ENCODE data around the gene SEPTIN5.

Gene SEPTIN5

GRCh38 chr22:19734837-19735382 is 20.6 kb downstream of the SEPTIN5 start:
- DNase-seq = no peak

GRCh38 chr22:19735665-19736510 is 21.6 kb downstream of the SEPTIN5 start:
- no peak for DNase-seq

GRCh38 chr22:19737846-19738663 is 23.8 kb downstream of the SEPTIN5 start:
- no peak for DNase-seq

GRCh38 chr22:19738664-19739447 is 24.6 kb downstream of the SEPTIN5 start:
- DNase-seq = no peak

- DNase-seq = no peak
Measured at GRCh38 chr22:19739448-19739895, 25.2 kb downstream of the SEPTIN5 start.

GRCh38 chr22:19739911-19740449 is 25.7 kb downstream of the SEPTIN5 start:
- DNase-seq = no peak

- DNase-seq = no peak
Measured at GRCh38 chr22:19740586-19740985, 26.3 kb downstream of the SEPTIN5 start.

- DNase-seq = no peak
Measured at GRCh38 chr22:19741053-19741452, 26.8 kb downstream of the SEPTIN5 start.

GRCh38 chr22:19742160-19743066 is 28.1 kb downstream of the SEPTIN5 start:
- no peak for DNase-seq

GRCh38 chr22:19743081-19743480 is 28.8 kb downstream of the SEPTIN5 start:
- no peak for DNase-seq

- DNase-seq = no peak
Measured at GRCh38 chr22:19743651-19744050, 29.3 kb downstream of the SEPTIN5 start.

GRCh38 chr22:19744350-19745006 is 30.2 kb downstream of the SEPTIN5 start:
- DNase-seq = no peak

GRCh38 chr22:19745155-19746101 is 31.1 kb downstream of the SEPTIN5 start:
- DNase-seq = no peak

- DNase-seq = no peak
Measured at GRCh38 chr22:19746726-19747125, 32.4 kb downstream of the SEPTIN5 start.

GRCh38 chr22:19747551-19747950 is 33.2 kb downstream of the SEPTIN5 start:
- no peak for DNase-seq

GRCh38 chr22:19748139-19748538 is 33.8 kb downstream of the SEPTIN5 start:
- DNase-seq = no peak

GRCh38 chr22:19748991-19749664 is 34.8 kb downstream of the SEPTIN5 start:
- DNase-seq = no peak

- no peak for DNase-seq
Measured at GRCh38 chr22:19749876-19750275, 35.6 kb downstream of the SEPTIN5 start.

Data from hippocampal formation (tissue), 2 donors.